HL-60/S4 treated with phorbol 12-myristate 13-acetate at 8.2 ng/mL for 4 days and 3 days (cell line): Measurements from ENCODE around the gene HIC1.

Experiments
- in situ Hi-C: fragments of 300-500 bp; cut with MboI; formaldehyde crosslinking; loops from 2 replicates; pipeline ENCODE4 v1.15.0; 2022; ENCODE audit warnings: low sequenced_read_pairs

HIC1 gene

DNA sequence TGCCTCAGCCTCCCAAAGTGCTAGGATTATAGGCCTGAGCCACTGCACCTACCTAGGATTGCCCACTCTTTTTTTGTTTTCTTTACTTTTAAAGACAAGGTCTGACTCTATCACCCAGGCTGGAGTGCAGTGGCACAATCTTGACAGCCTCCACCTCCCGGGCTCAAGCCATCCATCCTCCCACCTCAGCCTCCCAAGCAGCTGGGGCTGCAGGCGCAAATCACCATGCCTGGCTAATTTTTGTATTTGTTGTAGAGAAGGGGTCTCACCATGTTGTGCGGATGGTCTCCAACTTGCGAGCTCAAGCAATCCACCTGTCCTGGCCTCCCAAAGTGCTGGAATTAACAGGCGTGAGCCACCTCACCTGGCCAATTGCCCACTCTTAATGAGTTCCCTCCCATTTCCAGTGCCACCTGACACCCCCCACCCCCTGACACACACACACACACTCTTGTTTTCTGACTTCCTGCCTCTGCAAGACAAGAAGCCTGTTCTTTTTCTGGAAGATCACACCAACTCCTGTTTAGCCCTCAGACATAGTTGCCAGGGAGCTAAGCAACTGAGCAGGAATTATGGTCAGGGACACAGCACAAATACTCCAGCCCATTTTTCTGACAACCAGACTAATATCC, 10.5 kb upstream of the HIC1 start:
- in situ Hi-C loops: no loop called here

- in situ Hi-C loops: no loop called here
Measured at GRCh38 chr17:2047590-2047989, 7.3 kb upstream of the HIC1 start.

- in situ Hi-C loops: no loop called here
Measured at GRCh38 chr17:2048805-2049204, 6.1 kb upstream of the HIC1 start.

DNA sequence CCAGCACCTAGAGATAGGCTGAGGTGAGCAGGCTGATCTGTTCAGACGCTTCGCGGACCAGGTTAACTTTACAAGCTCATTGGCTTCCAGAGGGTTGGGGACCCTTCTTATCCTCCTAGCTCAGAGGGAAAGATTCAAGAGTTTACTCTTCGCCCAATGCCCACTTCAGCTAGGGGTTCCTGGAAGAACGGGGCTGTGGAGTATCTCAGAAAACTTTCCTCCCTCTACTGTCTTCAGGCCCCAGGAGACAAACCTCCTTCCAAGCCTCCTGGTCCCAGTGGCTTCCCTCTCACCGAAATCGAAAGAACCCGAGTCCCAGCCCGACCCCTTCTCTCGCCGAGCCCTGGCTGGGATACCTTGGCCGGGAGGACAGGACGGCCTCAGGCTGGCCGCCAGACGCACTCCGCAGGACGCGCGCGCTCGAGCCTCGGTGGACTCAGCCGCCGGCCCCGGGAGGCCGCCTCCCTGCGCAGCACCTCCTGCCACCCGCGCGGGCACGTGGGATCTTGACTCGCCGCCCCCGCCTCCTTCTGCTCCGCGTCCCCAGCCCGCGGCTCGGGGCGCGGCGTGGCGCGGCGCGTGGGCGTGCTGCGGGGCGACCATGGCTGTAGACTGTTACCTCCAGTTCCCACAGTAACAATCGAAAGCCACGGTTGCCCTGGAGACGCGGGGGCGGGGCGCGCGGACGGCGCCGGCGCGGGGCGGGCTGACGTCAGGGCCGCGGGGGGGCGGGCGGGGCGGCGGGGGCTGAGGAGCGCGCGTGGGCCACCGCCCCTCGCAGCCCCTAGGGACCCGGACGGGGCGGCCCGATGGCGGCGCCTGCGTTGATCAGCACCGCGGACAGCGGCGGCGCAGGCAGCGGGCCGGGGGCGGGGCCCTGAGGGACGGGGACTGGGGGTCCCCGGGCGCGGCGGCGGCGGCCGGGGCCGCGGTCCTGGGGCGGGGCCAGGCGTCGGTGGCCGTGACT, 5.3 kb upstream of the HIC1 start:
- in situ Hi-C loops: loop anchor here (25.0 kb wide), 1 partner anchor 188 kb away; no protein-coding TSS in a partner anchor

- in situ Hi-C loops: loop anchor here (25.0 kb wide), 1 partner anchor 187 kb away; no protein-coding TSS in a partner anchor
Measured at GRCh38 chr17:2050300-2051060, 4.4 kb upstream of the HIC1 start.

DNA sequence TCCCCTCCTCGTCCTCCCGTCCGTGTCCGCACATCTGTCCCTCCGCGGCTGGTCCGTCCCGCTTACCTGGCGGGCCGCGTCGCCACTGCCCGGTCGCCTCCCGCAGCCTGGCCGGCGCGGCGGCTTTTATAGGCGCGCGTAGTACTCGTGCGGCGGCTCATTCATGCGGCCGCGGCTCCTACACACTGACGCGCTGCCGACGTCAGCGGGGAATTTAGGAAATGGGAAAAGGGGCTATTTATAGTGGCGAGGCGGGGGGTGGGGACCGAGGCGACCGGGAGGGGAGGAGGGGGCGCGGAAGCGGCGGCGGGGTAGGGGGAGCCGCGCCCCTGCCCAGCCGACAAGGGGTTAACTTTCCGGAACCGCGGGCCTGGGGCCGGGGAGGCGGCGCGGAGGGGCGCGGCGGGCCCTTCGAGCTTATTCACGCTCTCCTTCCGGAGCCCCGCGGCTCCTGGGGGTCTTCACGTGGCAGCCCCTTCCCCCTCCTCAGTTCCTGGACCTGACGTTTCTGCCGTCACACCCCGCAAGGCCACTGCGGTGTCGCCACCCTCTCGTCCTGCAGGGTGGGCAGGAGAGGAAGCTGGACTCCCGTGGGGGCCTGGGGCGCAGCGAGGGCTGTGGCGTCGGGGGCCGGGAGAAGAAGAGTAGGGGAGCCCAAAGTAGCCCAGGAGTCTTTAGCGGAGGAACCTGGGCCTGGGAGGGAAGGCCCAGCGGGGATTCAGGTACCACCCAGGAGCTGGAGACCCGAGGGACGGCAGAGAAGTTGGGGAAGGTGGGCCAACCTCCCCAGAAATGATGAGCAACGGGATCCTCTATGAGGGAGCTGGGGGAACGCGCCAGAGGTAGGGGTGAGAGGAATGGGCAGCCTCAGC, 3.6 kb upstream of the HIC1 start:
- in situ Hi-C loops: loop anchor here (25.0 kb wide), 1 partner anchor 186 kb away; no protein-coding TSS in a partner anchor

DNA sequence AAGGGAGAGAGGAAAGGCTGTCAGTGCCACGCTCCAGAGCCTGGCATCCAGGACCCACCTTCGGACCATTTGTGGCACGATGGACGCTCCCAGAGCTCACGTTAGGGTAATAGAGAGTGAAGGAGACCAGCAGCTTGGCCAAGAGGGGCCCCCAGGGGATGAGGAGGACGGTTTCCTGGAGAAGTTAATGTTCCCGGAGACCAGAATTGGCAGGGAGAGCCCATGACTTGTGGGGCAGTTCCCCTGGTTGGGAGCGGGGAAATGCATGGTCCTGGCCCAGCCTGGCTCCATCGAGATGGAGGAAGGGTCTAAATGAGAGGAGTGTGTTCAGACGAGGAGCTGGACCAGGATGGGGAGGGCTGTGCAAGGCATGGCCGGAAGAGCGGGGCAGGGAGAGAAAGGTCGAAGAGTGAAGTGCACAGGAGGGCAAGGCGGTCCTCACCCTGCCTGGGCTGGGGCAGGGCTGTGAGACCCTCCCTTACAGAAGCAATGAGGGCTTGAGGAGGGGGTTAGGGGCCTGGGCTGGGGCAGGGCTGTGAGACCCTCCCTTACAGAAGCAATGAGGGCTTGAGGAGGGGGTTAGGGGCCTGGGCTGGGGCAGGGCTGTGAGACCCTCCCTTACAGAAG, 2.9 kb upstream of the HIC1 start:
- in situ Hi-C loops: loop anchor here (25.0 kb wide), 1 partner anchor 185 kb away; no protein-coding TSS in a partner anchor

- in situ Hi-C loops: loop anchor here (25.0 kb wide), 1 partner anchor 184 kb away; no protein-coding TSS in a partner anchor
Measured at GRCh38 chr17:2053380-2054261, 1.3 kb upstream of the HIC1 start.

- in situ Hi-C loops: loop anchor here (25.0 kb wide), 1 partner anchor 183 kb away; no protein-coding TSS in a partner anchor
Measured at GRCh38 chr17:2054262-2054511, 716 bp upstream of the HIC1 start.

DNA sequence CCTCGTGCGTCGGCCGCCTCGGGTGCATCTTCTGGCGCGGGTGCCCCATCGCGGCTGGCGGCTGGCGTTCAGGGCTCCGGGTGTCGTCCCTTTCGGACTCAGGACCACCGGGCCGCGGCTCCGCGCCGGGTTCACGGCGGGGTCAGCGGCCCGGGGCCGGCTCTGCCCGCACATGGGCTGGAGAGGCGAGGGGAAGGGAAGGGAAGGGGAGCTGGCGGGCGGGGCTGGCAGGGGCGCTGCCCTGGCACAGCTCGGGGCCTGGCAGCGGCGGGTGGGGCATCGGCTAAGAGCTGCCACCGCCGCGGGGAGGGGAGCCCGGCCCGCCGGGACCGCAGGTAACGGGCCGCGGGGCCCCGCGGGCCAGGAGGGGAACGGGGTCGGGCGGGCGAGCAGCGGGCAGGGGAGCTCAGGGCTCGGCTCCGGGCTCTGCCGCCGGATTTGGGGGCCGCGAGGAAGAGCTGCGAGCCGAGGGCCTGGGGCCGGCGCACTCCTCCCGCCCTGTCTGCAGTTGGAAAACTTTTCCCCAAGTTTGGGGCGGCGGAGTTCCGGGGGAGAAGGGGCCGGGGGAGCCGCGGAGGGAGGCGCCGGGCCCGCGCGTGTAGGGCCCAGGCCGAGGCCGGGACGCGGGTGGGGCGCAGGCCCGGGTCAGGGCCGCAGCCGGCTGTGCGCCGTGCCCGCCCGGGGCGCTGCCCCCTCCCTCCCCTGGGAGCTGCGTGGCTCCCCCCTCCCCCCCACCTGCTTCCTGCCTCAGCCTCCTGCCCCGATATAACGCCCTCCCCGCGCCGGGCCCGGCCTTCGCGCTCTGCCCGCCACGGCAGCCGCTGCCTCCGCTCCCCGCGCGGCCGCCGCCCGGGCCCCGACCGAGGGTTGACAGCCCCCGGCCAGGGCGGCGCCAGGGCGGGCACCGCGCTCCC, 646 bp downstream of the HIC1 start:
- in situ Hi-C loops: loop anchor here (25.0 kb wide), 1 partner anchor 182 kb away; no protein-coding TSS in a partner anchor

DNA sequence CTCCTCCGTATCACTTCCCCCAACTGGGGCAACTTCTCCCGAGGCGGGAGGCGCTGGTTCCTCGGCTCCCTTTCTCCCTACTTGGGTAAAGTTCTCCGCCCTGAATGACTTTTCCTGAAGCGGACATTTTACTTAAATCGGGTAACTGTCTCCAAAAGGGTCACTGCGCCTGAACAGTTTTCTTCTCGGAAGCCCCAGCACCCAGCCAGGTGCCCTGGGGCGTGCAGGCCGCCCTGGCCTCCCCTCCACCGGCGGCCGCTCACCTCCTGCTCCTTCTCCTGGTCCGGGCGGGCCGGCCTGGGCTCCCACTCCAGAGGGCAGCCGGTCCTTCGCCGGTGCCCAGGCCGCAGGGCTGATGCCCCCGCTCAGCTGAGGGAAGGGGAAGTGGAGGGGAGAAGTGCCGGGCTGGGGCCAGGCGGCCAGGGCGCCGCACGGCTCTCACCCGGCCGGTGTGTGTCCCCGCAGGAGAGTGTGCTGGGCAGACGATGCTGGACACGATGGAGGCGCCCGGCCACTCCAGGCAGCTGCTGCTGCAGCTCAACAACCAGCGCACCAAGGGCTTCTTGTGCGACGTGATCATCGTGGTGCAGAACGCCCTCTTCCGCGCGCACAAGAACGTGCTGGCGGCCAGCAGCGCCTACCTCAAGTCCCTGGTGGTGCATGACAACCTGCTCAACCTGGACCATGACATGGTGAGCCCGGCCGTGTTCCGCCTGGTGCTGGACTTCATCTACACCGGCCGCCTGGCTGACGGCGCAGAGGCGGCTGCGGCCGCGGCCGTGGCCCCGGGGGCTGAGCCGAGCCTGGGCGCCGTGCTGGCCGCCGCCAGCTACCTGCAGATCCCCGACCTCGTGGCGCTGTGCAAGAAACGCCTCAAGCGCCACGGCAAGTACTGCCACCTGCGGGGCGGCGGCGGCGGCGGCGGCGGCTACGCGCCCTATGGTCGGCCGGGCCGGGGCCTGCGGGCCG, 1.6 kb downstream of the HIC1 start:
- in situ Hi-C loops: loop anchor here (25.0 kb wide), 1 partner anchor 181 kb away; no protein-coding TSS in a partner anchor

- in situ Hi-C loops: loop anchor here (25.0 kb wide), 1 partner anchor 180 kb away; no protein-coding TSS in a partner anchor
Measured at GRCh38 chr17:2057175-2057759, 2.4 kb downstream of the HIC1 start.

GRCh38 chr17:2057760-2058585, 3.1 kb downstream of the HIC1 start:
- in situ Hi-C loops: loop anchor here (25.0 kb wide), 1 partner anchor 179 kb away; no protein-coding TSS in a partner anchor

GRCh38 chr17:2058586-2059546, 4.0 kb downstream of the HIC1 start:
- in situ Hi-C loops: loop anchor here (25.0 kb wide), 1 partner anchor 178 kb away; no protein-coding TSS in a partner anchor
